HEK293 (cell line): ENCODE measurements around the gene KDR.

Experiments
- CTCF ChIA-PET: fragments of 350-600 bp; formaldehyde crosslinking; extraction: SDS; loops from one replicate; lab custom pipeline; 2021; ENCODE audit warnings: antibody characterized with exemption; lab: Yijun Ruan, JAX
- POLR2A ChIA-PET: fragments of 300-600 bp; formaldehyde crosslinking; extraction: SDS; loops from one replicate; lab custom pipeline; 2020; ENCODE audit warnings: antibody characterized with exemption, inconsistent platforms; lab: Yijun Ruan, JAX
- H3K27ac ChIP-seq: fragments of 200-500 bp; sonication (Bioruptor generic); 2 replicates; pipeline ENCODE4 v1.5.1; 2014; ENCODE audit warnings: low read depth, low read length, control low read depth, inconsistent platforms; ENCODE audit errors: extremely low read depth
- H3K36me3 ChIP-seq, 2 experiments: fragments of 200-500 bp in 1 of 2; sonication (Bioruptor generic) in 1 of 2; 1 replicate in 1 of 2; 2 replicates in 1 of 2; pipeline ENCODE4 v1.5.1; 2014 to 2017; ENCODE audit warnings: inconsistent platforms in 2 of 2, low read length in 2 of 2; ENCODE audit not compliant: control insufficient read depth in 2 of 2, insufficient read depth in 1 of 2
- H3K4me1 ChIP-seq: fragments of 200-500 bp; sonication (Bioruptor generic); 2 replicates; pipeline ENCODE4 v1.5.1; 2014; ENCODE audit warnings: mild to moderate bottlenecking, low read length, inconsistent platforms; ENCODE audit not compliant: control insufficient read depth, insufficient read depth
- H3K4me3 ChIP-seq: 2 replicates; pipeline ENCODE4 v1.5.1; 2011; ENCODE audit warnings: low read depth, mild to moderate bottlenecking, control low read depth, low read length, moderate library complexity
- H3K9me3 ChIP-seq: fragments of 200-500 bp; sonication (Bioruptor generic); 2 replicates; pipeline ENCODE4 v1.5.1; 2014; ENCODE audit warnings: low read depth, low read length, inconsistent platforms; ENCODE audit not compliant: control insufficient read depth, insufficient read depth
- BCL11A ChIP-seq: fragments of 450-650 bp; formaldehyde crosslinking; IDR thresholded peaks from 2 replicates; pipeline ENCODE4 v1.5.1; 2016; ENCODE audit warnings: low read depth, missing biosample characterization, missing genetic modification characterization
- KLF1 ChIP-seq: fragments of 450-650 bp; formaldehyde crosslinking; IDR thresholded peaks from 2 replicates; pipeline ENCODE4 v1.5.1; 2016; ENCODE audit warnings: missing biosample characterization, missing genetic modification characterization
- RBAK ChIP-seq: fragments of 450-650 bp; formaldehyde crosslinking; IDR thresholded peaks from 2 replicates; pipeline ENCODE4 v1.5.1; 2016; ENCODE audit warnings: missing biosample characterization, missing genetic modification characterization
- TRIM28 ChIP-seq: IDR thresholded peaks from 2 replicates; pipeline ENCODE4 v1.6.1; 2011; ENCODE audit warnings: low read length, control low read depth, borderline replicate concordance
- ZFHX2 ChIP-seq: fragments of 450-650 bp; formaldehyde crosslinking; conservative IDR thresholded peaks from 2 replicates; pipeline ENCODE4 v1.5.1; 2016; ENCODE audit warnings: missing biosample characterization, missing genetic modification characterization
- ZFP3 ChIP-seq: fragments of 450-650 bp; formaldehyde crosslinking; IDR thresholded peaks from 2 replicates; pipeline ENCODE4 v1.5.1; 2016; ENCODE audit warnings: low read depth, missing biosample characterization, missing genetic modification characterization
- ZFP37 ChIP-seq: fragments of 450-650 bp; formaldehyde crosslinking; IDR thresholded peaks from 2 replicates; pipeline ENCODE4 v1.5.1; 2016; ENCODE audit warnings: missing biosample characterization, missing genetic modification characterization
- ZNF133 ChIP-seq: fragments of 450-650 bp; formaldehyde crosslinking; IDR thresholded peaks from 2 replicates; pipeline ENCODE4 v1.5.1; 2016; ENCODE audit warnings: missing biosample characterization, missing genetic modification characterization
- ZNF138 ChIP-seq: fragments of 450-650 bp; formaldehyde crosslinking; IDR thresholded peaks from 2 replicates; pipeline ENCODE4 v1.5.1; 2016; ENCODE audit warnings: missing biosample characterization, missing genetic modification characterization, borderline replicate concordance
- ZNF169 ChIP-seq: fragments of 450-650 bp; formaldehyde crosslinking; IDR thresholded peaks from 2 replicates; pipeline ENCODE4 v1.5.1; 2016; ENCODE audit warnings: missing biosample characterization, missing genetic modification characterization
- ZNF221 ChIP-seq: fragments of 450-650 bp; formaldehyde crosslinking; IDR thresholded peaks from 2 replicates; pipeline ENCODE4 v1.5.1; 2017; ENCODE audit warnings: missing biosample characterization, missing genetic modification characterization, borderline replicate concordance
- ZNF248 ChIP-seq: fragments of 450-650 bp; formaldehyde crosslinking; IDR thresholded peaks from 2 replicates; pipeline ENCODE4 v1.5.1; 2017; ENCODE audit warnings: missing biosample characterization, missing genetic modification characterization
- ZNF341 ChIP-seq: fragments of 450-650 bp; formaldehyde crosslinking; IDR thresholded peaks from 2 replicates; pipeline ENCODE4; 2016; ENCODE audit warnings: low read depth, missing biosample characterization, missing genetic modification characterization
- ZNF394 ChIP-seq: fragments of 450-650 bp; formaldehyde crosslinking; IDR thresholded peaks from 2 replicates; pipeline ENCODE4 v1.5.1; 2016; ENCODE audit warnings: missing biosample characterization, missing genetic modification characterization, mild to moderate bottlenecking, moderate library complexity, borderline replicate concordance
- ZNF501 ChIP-seq: fragments of 450-650 bp; formaldehyde crosslinking; IDR thresholded peaks from 2 replicates; pipeline ENCODE4 v1.5.1; 2016; ENCODE audit warnings: missing biosample characterization, missing genetic modification characterization
- ZNF514 ChIP-seq: fragments of 450-650 bp; formaldehyde crosslinking; IDR thresholded peaks from 2 replicates; pipeline ENCODE4 v1.5.1; 2016; ENCODE audit warnings: missing biosample characterization, missing genetic modification characterization
- ZNF549 ChIP-seq: fragments of 450-650 bp; IDR thresholded peaks from 2 replicates; pipeline ENCODE4 v1.5.1; 2018; ENCODE audit warnings: missing biosample characterization, missing genetic modification characterization, mild to moderate bottlenecking, inconsistent platforms, moderate library complexity
- ZNF561 ChIP-seq: fragments of 450-650 bp; IDR thresholded peaks from 2 replicates; pipeline ENCODE4 v1.5.1; 2018; ENCODE audit warnings: missing biosample characterization, missing genetic modification characterization, borderline replicate concordance
- ZNF585B ChIP-seq: fragments of 450-650 bp; formaldehyde crosslinking; IDR thresholded peaks from 2 replicates; pipeline ENCODE4 v1.5.1; 2016; ENCODE audit warnings: missing biosample characterization, missing genetic modification characterization
- ZNF600 ChIP-seq: fragments of 450-650 bp; formaldehyde crosslinking; IDR thresholded peaks from 2 replicates; pipeline ENCODE4 v1.5.1; 2016; ENCODE audit warnings: missing biosample characterization, missing genetic modification characterization
- ZNF621 ChIP-seq: fragments of 450-650 bp; formaldehyde crosslinking; IDR thresholded peaks from 2 replicates; pipeline ENCODE4 v1.5.1; 2017; ENCODE audit warnings: missing biosample characterization, missing genetic modification characterization
- ZNF768 ChIP-seq: fragments of 450-650 bp; formaldehyde crosslinking; IDR thresholded peaks from 2 replicates; pipeline ENCODE4 v1.5.1; 2018; ENCODE audit warnings: missing biosample characterization, mild to moderate bottlenecking, missing genetic modification characterization
- ZNF792 ChIP-seq: fragments of 450-650 bp; formaldehyde crosslinking; IDR thresholded peaks from 2 replicates; pipeline ENCODE4 v1.5.1; 2016; ENCODE audit warnings: missing biosample characterization, missing genetic modification characterization
- TF ChIP-seq, protein P1 (sequence below): IDR thresholded peaks from 2 replicates; pipeline ENCODE4 v1.6.1; 2011; ENCODE audit warnings: mild to moderate bottlenecking, low read depth, low read length, borderline replicate concordance
- TF ChIP-seq, protein P2 (sequence below): fragments of 450-650 bp; formaldehyde crosslinking; IDR thresholded peaks from 2 replicates; pipeline ENCODE4 v1.5.1; 2016; ENCODE audit warnings: missing biosample characterization, missing genetic modification characterization

KDR gene

DNA sequence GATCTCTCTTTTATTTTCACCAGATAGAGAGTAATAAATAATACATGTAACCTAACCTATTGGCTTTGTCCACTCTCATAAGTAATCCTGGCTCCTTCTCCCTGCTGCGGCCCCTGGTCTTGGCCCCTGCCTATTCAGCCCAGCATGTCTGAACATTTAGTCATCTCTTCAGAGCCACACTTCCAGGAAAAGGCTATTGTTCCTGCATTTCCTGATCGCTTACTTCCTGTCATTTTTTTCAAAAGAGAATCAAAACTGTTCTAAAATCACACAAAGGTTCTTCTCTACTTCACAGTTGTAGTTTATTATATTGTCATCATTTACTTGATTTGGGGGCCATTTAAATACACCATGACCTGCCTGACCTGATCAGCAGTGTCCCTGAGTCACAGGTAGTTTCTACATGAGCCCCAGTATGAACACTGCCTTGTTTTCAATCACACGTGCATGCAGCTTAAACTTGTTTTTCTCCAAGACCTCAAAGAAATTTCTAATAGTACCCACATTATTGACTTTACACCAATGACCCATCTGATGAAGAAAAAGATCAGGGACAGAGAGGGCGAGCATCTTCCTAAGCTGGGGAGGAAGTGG is 47.4 kb upstream of the KDR start:
- CTCF ChIA-PET: no interaction called here
- POLR2A ChIA-PET: no interaction called here
- H3K4me1 ChIP-seq: no peaks in the 10 kb centered on the region

GRCh38 chr4:55170462-55170861 is 45.1 kb upstream of the KDR start:
- POLR2A ChIA-PET: no interaction called here
- Histone ChIP-seq H3K4me3 (no peak overlapping the region), H3K4me1 (no peaks in the 10 kb centered on the region), H3K9me3 (no peaks in the 10 kb centered on the region), H3K27ac (no peak overlapping the region), H3K36me3 (no peaks in the 10 kb centered on the region)
- TF ChIP-seq ZNF169 (tag by site-specific recombination) (no peak), ZNF561 (tag by site-specific recombination) (no peak)
- CTCF ChIA-PET: interaction anchor here (1.9 kb wide), 1 partner anchor 15 kb away, joined by 8 read pairs; no protein-coding TSS in a partner anchor

More for the DNA sequence above, 47.4 kb upstream of the KDR start:
- TF ChIP-seq, protein P1, sequence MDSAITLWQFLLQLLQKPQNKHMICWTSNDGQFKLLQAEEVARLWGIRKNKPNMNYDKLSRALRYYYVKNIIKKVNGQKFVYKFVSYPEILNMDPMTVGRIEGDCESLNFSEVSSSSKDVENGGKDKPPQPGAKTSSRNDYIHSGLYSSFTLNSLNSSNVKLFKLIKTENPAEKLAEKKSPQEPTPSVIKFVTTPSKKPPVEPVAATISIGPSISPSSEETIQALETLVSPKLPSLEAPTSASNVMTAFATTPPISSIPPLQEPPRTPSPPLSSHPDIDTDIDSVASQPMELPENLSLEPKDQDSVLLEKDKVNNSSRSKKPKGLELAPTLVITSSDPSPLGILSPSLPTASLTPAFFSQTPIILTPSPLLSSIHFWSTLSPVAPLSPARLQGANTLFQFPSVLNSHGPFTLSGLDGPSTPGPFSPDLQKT: no peak
- TF ChIP-seq KLF1 (tag by site-specific recombination) (no peak), ZNF585B (tag by site-specific recombination) (no peak), ZNF549 (tag by site-specific recombination) (no peak), ZFHX2 (tag by site-specific recombination) (no peak), ZNF138 (tag by site-specific recombination) (no peak), ZNF792 (tag by site-specific recombination) (no peak)
- TF ChIP-seq, protein P2, sequence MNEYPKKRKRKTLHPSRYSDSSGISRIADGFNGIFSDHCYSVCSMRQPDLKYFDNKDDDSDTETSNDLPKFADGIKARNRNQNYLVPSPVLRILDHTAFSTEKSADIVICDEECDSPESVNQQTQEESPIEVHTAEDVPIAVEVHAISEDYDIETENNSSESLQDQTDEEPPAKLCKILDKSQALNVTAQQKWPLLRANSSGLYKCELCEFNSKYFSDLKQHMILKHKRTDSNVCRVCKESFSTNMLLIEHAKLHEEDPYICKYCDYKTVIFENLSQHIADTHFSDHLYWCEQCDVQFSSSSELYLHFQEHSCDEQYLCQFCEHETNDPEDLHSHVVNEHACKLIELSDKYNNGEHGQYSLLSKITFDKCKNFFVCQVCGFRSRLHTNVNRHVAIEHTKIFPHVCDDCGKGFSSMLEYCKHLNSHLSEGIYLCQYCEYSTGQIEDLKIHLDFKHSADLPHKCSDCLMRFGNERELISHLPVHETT (tag by site-specific recombination): no peak
- Histone ChIP-seq H3K9me3 (no peaks in the 10 kb centered on the region), H3K27ac (no peak overlapping the region), H3K4me3 (no peak overlapping the region), H3K36me3 (no peaks in the 10 kb centered on the region)

DNA sequence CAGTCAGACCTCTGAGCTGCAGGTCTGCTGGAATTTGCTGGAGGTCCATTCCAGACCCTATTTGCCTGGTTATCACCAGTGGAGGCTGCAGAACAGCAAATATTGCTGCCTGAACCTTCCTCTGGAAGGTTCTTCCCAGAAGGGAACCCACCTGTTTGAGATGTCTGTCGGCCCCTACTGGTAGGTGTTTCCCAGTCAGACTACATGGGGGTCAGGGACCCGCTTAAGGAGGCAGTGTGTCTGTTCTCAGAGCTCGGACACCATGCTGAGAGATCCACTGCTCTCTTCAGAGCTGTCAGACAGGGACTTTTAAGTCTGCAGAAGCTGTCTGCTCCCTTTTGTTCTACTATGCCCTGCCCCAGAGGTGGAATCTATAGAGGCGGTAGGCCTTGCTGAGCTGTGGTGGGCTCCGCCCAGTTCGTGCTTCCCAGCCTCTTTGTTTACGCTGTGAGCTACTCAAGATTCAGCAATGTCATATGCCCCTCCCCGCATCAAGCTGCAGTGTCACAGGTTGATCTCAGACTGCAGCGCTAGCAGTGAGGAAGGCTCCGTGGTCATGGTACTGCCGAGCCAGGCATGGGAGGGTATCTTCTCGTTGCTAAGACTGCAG is 44.1 kb upstream of the KDR start:
- no peaks in the 10 kb centered on the region for H3K4me1 ChIP-seq
- H3K4me3 ChIP-seq: no peak overlapping the region
- no peak overlapping the region for H3K27ac ChIP-seq
- no peaks in the 10 kb centered on the region for H3K9me3 ChIP-seq
- POLR2A ChIA-PET: no interaction called here
- CTCF ChIA-PET: interaction anchor here (1.9 kb wide), 1 partner anchor 16 kb away, joined by 8 read pairs; no protein-coding TSS in a partner anchor
- no peaks in the 10 kb centered on the region for H3K36me3 ChIP-seq
- TF ChIP-seq ZNF221: no peak
- TF ChIP-seq RBAK (tag by site-specific recombination): no peak
- no peak for TF ChIP-seq ZNF248 (tag by site-specific recombination)
- no peak for TF ChIP-seq ZNF133 (tag by site-specific recombination)
- no peak for TF ChIP-seq ZFP37 (tag by site-specific recombination)
- no peak for TF ChIP-seq ZNF341 (tag by site-specific recombination)
- TF ChIP-seq ZFP3 (tag by site-specific recombination): no peak
- TF ChIP-seq ZNF514: no peak
- no peak for TF ChIP-seq TRIM28
- no peak for TF ChIP-seq ZNF600 (tag by site-specific recombination)
- TF ChIP-seq ZNF621 (tag by site-specific recombination): no peak
- no peak for TF ChIP-seq ZNF501 (tag by site-specific recombination)
- no peak for TF ChIP-seq ZNF394 (tag by site-specific recombination)
- no peak for TF ChIP-seq BCL11A (tag by site-specific recombination)
- no peak for TF ChIP-seq ZNF768 (tag by site-specific recombination)
- no peak for TF ChIP-seq ZNF585B (tag by site-specific recombination)
